AG09309 (cell line): ENCODE measurements around the gene CPZ.

Source experiments
- DNase-seq: peaks from one replicate; pipeline ENCODE4 v3.0.0-alpha.2; 2010; ENCODE audit warnings: low read depth
- H3K4me3 ChIP-seq: 2 replicates; pipeline ENCODE4 v1.5.1; 2011; ENCODE audit warnings: mild to moderate bottlenecking, low read depth, low read length, moderate library complexity; ENCODE audit not compliant: control insufficient read depth
- TF ChIP-seq, protein P1 (sequence below): IDR thresholded peaks from 2 replicates; pipeline ENCODE4 v1.5.1; 2011; ENCODE audit warnings: mild to moderate bottlenecking, low read depth, low read length, inconsistent platforms; ENCODE audit not compliant: insufficient read depth, control insufficient read depth; ENCODE audit errors: missing control alignments

The CPZ gene

DNA sequence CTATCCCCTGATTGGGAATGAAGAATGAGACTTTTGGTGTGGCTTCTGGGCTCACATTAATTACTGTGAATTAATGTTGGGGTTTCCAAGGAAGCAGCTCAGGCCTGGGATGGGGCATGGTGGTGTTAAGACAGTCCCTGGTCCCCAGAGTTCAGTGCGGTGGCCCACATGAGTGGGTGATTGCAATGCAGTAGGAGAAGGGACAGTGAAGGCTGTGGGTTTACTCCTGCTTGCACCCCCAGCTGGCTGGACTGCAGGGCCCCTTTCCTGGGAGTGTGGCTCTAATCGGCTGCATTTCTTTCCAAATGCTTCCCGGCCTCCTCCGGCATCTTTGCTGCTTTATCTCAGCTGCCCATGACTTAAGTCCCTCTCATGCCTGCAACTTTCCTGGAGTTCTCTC is 40.5 kb upstream of the CPZ start:
- DNase-seq: no peak
- TF ChIP-seq, protein P1, sequence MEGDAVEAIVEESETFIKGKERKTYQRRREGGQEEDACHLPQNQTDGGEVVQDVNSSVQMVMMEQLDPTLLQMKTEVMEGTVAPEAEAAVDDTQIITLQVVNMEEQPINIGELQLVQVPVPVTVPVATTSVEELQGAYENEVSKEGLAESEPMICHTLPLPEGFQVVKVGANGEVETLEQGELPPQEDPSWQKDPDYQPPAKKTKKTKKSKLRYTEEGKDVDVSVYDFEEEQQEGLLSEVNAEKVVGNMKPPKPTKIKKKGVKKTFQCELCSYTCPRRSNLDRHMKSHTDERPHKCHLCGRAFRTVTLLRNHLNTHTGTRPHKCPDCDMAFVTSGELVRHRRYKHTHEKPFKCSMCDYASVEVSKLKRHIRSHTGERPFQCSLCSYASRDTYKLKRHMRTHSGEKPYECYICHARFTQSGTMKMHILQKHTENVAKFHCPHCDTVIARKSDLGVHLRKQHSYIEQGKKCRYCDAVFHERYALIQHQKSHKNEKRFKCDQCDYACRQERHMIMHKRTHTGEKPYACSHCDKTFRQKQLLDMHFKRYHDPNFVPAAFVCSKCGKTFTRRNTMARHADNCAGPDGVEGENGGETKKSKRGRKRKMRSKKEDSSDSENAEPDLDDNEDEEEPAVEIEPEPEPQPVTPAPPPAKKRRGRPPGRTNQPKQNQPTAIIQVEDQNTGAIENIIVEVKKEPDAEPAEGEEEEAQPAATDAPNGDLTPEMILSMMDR: no peak
- H3K4me3 ChIP-seq: no peak overlapping the region

DNA sequence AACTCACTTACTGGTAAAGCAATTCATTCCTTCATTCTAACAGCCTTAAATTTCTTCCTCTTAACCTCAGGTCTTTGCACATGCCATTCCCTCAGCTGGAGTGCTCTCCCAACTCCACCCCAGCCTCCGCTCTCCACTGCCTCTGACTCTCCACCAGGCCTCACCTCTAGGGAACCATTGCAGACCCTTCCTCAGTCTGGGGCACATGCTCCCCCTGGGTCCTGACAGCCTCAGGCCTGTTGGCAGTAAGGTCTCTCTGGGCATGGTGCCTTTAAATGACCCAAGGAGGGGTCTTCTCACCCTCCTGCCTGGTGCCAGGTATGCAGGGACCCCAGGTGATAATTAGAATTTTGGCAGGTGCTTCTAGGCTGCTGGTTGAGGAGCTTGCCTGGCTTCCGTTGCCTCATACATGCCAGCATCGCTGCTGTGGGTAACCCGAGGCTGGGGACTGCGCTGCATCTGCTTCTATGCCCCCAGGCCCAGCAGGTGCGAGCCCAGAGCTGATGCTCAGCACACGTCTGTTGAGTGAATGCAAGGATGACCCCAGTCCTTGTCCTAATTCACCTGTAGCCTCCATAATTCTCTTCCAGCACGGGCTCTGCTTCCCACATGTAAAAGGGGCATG is 39.9 kb upstream of the CPZ start:
- no peak for DNase-seq
- TF ChIP-seq, protein P1: no peak
- no peak overlapping the region for H3K4me3 ChIP-seq

DNA sequence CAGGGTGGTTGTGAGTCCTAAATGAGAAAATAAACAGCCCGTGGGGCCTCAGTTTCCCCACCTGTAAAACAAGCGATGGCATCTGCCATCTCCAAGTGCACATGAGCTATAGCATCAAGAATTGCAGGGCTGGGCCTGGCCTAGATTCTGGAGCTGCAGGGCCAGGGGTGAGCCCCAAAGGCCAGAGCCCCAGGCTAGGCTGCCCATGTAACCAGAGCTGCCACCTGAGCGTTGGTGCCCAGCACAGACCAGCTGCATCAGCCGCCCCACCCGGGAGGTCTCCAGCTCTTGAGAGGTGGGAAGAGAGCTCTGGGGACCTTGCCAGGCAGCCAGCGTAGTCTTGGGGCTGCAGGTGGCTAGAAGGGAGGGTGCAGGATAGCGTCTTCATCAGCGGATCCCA is 39.3 kb upstream of the CPZ start:
- TF ChIP-seq, protein P1: no peak
- no peak for DNase-seq
- no peak overlapping the region for H3K4me3 ChIP-seq

DNA sequence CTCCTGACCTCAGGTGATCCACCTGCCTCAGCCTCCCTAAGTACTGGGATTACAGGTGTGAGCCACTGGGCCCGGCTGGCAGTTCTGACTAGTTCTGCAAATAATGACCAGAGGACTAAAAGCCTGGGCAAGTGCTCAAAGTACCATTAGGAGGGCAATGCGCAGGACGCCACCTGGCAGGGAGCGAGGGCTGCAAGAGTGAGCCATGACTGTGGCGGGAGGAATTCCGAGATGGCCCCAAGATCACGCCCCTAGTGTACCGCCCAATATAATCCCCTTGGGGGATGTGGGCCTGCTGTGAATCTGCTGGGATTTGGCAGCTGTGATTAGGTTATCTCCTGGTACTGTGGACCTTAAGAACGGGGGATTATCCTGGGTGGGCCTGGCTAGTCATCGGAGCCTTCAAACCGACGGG is 38.6 kb upstream of the CPZ start:
- DNase-seq: no peak
- H3K4me3 ChIP-seq: no peak overlapping the region

DNA sequence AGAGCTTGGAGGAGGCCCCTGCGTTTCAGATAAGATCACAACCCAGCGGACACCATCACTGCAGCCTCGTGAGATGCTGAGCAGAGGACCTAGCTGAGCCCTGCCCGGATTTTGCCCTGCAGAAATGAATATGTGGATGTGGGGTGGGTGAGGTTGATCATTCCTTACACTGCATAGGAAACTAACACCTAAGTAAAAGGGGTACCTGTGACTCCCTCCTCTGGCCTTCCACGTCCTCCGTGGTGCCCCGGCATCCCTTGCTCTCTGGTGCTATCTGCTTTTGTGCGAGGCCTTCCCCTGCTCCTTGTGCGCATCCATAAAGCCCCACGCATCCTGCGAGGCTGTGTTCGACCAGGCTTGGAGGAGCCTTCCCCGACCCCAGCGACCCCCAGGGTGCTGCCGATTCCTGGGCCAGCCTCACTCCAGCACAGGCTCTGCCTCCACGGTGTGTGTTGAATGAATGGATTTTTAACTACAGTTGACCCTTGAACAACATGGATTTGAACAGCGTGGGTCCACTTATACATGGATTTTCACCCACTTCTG is 37.9 kb upstream of the CPZ start:
- TF ChIP-seq, protein P1: no peak
- no peak for DNase-seq
- H3K4me3 ChIP-seq: no peak overlapping the region

More for the DNA sequence above, 38.6 kb upstream of the CPZ start:
- TF ChIP-seq, protein P1: no peak

DNA sequence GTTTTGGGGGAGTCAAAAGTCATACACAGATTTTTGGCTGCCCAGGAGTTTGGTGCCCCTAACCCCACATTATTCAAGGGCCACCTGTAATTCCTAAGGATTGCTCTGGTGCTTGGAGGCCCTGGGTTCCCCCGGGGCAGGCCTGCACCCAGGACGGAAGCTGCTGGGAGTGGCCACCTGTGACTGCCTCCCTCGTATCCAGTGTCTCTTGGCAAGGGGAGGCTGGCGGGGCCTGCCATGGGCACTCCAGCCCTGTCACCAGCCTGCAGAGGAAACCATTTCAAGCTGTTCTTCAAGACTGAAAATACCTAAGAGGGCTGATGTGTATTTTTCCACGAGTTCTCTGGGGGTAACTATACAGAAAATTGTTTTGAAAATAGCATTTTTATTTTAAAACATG is 36.8 kb upstream of the CPZ start:
- TF ChIP-seq, protein P1: no peak
- no peak overlapping the region for H3K4me3 ChIP-seq
- no peak for DNase-seq
